Upper lobe of left lung (tissue), 6 donors: Measurements from ENCODE around the gene KLHL4. TPM values are rescaled to one million over a fixed set of nuclear protein-coding genes. Genes with fewer than 3 reads are reported as not detected.

Experiments used
- ATAC-seq, 2 donors: fragments of 200-7000 bp; cut with Tn5 transposase; one replicate each; pipeline ENCODE4 v1.9.1; 2022; ENCODE audit warnings: mild to moderate bottlenecking in 2 of 2, moderate library complexity in 2 of 2; ENCODE audit not compliant: low FRiP score in 2 of 2
- DNase-seq, 2 donors: peaks; one replicate each; pipeline ENCODE4 v3.0.0-alpha.2; 2019 to 2020
- H3K27ac ChIP-seq, 4 donors: fragments of 200-600 bp; sonication (generic); one replicate each; pipeline ENCODE4 v1.5.1; 2016 to 2019
- H3K27me3 ChIP-seq, 4 donors: fragments of 200-600 bp; sonication (generic); one replicate each; pipeline ENCODE4 v1.5.1; 2017 to 2019
- H3K36me3 ChIP-seq, 4 donors: fragments of 200-600 bp; sonication (generic); one replicate each; pipeline ENCODE4 v1.5.1; 2016 to 2019
- H3K4me1 ChIP-seq, 4 donors: fragments of 200-600 bp; sonication (generic); one replicate each; pipeline ENCODE4 v1.5.1; 2018 to 2019
- H3K4me3 ChIP-seq, 4 donors: fragments of 200-600 bp; sonication (generic); one replicate each; pipeline ENCODE4 v1.5.1; 2017 to 2019; ENCODE audit warnings: mild to moderate bottlenecking in 2 of 4, moderate library complexity in 1 of 4
- H3K9me3 ChIP-seq, 4 donors: fragments of 200-600 bp; sonication (generic); one replicate each; pipeline ENCODE4 v1.5.1; 2018 to 2019
- EP300 ChIP-seq, 4 donors: sonication (generic); formaldehyde crosslinking; IDR thresholded peaks; one replicate each; pipeline ENCODE4 v1.5.1; 2017; ENCODE audit warnings: antibody characterized with exemption in 4 of 4, control low read depth in 2 of 4
- POLR2A ChIP-seq, 4 donors: fragments of 450-650 bp; IDR thresholded peaks; one replicate each; pipeline ENCODE4 v1.5.1; 2016 to 2017; ENCODE audit warnings: antibody characterized with exemption in 4 of 4, mild to moderate bottlenecking in 2 of 4
- POLR2AphosphoS5 ChIP-seq, 2 donors: sonication (generic); formaldehyde crosslinking; IDR thresholded peaks; one replicate each; pipeline ENCODE4 v1.5.1; 2017; ENCODE audit warnings: antibody characterized with exemption in 2 of 2
- WGBS, 2 donors: methylation state at CpG; one replicate each; pipeline ENCODE4 v1.1.5; 2017 to 2018; 5-methylcytosine and 5-hydroxymethylcytosine counted together
- total RNA-seq, 6 donors: library from RNA; depleted of rRNA in 4 of 6; stranded (reverse); fragments of >200 nt in 4 of 6; gene quantifications; one replicate each; pipeline versions ENCODE4 v1.1.0 to v1.2.1, GENCODE V29; 2016 to 2021
- TF ChIP-seq, protein P1 (sequence below), 6 experiments: fragments of 450-650 bp in 4 of 6; fragments of 200-600 bp in 2 of 6; sonication (generic) in 2 of 6; IDR thresholded peaks; one replicate each; pipeline ENCODE4 v1.5.1; 2016 to 2019; ENCODE audit warnings: antibody characterized with exemption in 6 of 6
- donor health status: DM: no; HTN: no; CAD: no; lungs with moderate emphysema.
- donor health status: DM: no; HTN: yes; CAD: no; lungs with severe emphysema.

KLHL4 gene
- total RNA-seq, 6 donors from 2014 or later: under 0.01 to 2.4 (median 0.89) TPM; not detected in 1

DNA sequence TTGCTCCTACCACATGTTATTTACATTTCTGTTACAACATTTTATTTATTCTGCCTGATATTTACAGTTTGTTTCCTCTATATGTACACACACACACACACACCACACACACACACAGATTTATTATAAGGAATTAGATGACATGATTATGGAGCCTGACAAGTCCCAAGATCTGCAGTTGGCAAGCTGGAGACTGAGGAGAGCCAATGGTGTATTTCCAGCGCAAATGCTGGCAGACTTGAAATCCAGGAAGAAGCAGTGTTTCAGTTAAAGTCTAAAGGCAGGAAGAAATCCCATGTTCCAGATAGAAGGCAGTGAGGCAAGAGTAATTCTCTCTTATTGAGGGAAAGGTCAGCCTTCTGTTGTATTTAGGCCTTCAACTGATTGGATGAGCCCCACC, 1.8 kb upstream of the KLHL4 start:
- H3K36me3 ChIP-seq: no peaks in the 10 kb centered on the region
- H3K9me3 ChIP-seq: no peaks in the 10 kb centered on the region
- no peak overlapping the region for H3K4me3 ChIP-seq
- DNase-seq (no peak), ATAC-seq (no peak)
- no peaks in the 10 kb centered on the region for H3K4me1 ChIP-seq
- H3K27ac ChIP-seq: no peak overlapping the region
- H3K27me3 ChIP-seq: no peaks in the 10 kb centered on the region
- TF ChIP-seq EP300 (IDR thresholded peaks at IDR 0.05) (no peak), POLR2AphosphoS5 (IDR thresholded peaks at IDR 0.05) (no peak), POLR2A (IDR thresholded peaks at IDR 0.05) (no peak)
- TF ChIP-seq, protein P1, sequence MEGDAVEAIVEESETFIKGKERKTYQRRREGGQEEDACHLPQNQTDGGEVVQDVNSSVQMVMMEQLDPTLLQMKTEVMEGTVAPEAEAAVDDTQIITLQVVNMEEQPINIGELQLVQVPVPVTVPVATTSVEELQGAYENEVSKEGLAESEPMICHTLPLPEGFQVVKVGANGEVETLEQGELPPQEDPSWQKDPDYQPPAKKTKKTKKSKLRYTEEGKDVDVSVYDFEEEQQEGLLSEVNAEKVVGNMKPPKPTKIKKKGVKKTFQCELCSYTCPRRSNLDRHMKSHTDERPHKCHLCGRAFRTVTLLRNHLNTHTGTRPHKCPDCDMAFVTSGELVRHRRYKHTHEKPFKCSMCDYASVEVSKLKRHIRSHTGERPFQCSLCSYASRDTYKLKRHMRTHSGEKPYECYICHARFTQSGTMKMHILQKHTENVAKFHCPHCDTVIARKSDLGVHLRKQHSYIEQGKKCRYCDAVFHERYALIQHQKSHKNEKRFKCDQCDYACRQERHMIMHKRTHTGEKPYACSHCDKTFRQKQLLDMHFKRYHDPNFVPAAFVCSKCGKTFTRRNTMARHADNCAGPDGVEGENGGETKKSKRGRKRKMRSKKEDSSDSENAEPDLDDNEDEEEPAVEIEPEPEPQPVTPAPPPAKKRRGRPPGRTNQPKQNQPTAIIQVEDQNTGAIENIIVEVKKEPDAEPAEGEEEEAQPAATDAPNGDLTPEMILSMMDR (IDR thresholded peaks at IDR 0.05): no peak
- 57 to 75% methylated on average over 1 of the region's 1 CpG for WGBS, 2 donors

DNA sequence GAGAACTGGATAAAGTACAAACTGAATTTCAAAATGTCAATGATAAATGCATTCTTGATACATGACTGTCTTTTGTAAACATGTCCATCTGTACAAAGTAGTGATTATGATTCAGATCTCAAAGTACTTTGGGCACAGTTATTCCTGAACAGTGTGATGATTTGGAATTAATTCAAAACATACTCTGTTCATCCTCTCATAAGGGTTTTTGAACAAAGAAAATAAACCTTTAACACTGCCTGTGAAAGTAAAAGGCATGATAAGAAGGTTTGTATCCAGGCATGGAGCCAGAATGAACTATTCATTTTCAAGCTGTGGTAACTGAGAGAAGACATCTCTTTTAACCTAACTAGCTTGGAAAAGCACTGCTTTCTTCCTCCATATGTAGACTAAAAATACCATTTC, 883 bp upstream of the KLHL4 start:
- Histone ChIP-seq H3K27me3 (no peaks in the 10 kb centered on the region), H3K4me3 (no peak overlapping the region), H3K9me3 (no peaks in the 10 kb centered on the region), H3K36me3 (no peaks in the 10 kb centered on the region), H3K27ac (no peak overlapping the region), H3K4me1 (no peaks in the 10 kb centered on the region)
- ATAC-seq: no peak
- DNase-seq: no peak
- TF ChIP-seq POLR2AphosphoS5 (IDR thresholded peaks at IDR 0.05): no peak
- TF ChIP-seq POLR2A (IDR thresholded peaks at IDR 0.05): no peak
- TF ChIP-seq EP300 (IDR thresholded peaks at IDR 0.05): no peak
- TF ChIP-seq, protein P1 (IDR thresholded peaks at IDR 0.05): no peak

DNA sequence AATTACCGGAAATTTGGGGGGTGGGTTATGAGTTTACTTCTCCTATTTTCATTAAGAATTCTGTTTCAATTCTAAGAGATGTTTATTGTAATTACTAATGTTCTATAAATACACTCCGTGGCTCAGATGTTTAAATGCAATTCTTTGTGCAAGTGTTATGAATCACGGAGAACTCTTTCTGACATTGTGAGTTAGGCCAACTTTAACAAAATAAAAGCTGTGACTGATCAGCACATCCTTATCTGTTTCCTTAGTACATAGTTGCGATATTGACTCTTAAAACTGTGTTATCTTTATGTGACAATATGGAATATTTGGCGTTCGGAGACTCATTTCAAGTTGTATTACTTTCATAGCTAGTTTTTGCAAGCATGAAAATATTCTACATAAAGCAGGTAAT, 902 bp downstream of the KLHL4 start:
- ATAC-seq (no peak), DNase-seq (no peak)
- H3K4me3 ChIP-seq: peak overlapping the region in 2 of 4 donors; percentile 16 to 34
- H3K9me3 ChIP-seq: no peaks in the 10 kb centered on the region
- H3K36me3 ChIP-seq: no peaks in the 10 kb centered on the region
- no peaks in the 10 kb centered on the region for H3K27me3 ChIP-seq
- 14 to 45% methylated on average over 6 of the region's 6 CpGs for WGBS, 2 donors
- no peaks in the 10 kb centered on the region for H3K4me1 ChIP-seq
- TF ChIP-seq POLR2AphosphoS5 (IDR thresholded peaks at IDR 0.05): no peak
- no peak for TF ChIP-seq POLR2A (IDR thresholded peaks at IDR 0.05)
- TF ChIP-seq, protein P1 (IDR thresholded peaks at IDR 0.05): no peak
- TF ChIP-seq EP300 (IDR thresholded peaks at IDR 0.05): no peak
- H3K27ac ChIP-seq: no peak overlapping the region

DNA sequence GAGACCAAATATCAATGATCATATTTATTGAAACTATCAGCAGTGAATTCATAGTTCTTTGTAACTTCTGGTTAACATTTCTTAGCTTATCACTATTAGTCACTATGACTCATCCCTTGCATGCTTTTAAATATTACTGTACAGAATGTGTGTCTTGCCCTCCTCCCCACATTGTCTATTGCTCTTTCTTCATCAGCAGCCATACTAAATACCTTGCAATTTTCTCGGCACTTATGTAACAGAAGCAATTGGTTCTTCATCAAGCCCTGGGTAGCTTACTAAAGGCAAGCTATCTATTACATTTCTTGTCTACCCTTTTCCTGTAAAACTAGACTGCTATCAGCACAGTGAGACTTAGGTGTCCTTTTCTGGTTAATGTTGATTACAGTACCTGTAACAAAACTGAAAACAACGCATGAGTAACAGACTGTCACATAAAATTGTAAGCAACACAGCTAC, 8.2 kb downstream of the KLHL4 start:
- no peaks in the 10 kb centered on the region for H3K36me3 ChIP-seq
- H3K4me3 ChIP-seq: no peak overlapping the region
- no peak for TF ChIP-seq POLR2A (IDR thresholded peaks at IDR 0.05)
- TF ChIP-seq EP300 (IDR thresholded peaks at IDR 0.05): no peak
- TF ChIP-seq, protein P1 (IDR thresholded peaks at IDR 0.05): no peak
- no peak for TF ChIP-seq POLR2AphosphoS5 (IDR thresholded peaks at IDR 0.05)
- no peaks in the 10 kb centered on the region for H3K4me1 ChIP-seq
- DNase-seq (no peak), ATAC-seq (no peak)
- H3K27ac ChIP-seq: no peak overlapping the region
- no peaks in the 10 kb centered on the region for H3K27me3 ChIP-seq
- H3K9me3 ChIP-seq: no peaks in the 10 kb centered on the region
- WGBS, 2 donors: 83 to 85% methylated on average over 2 of the region's 2 CpGs

DNA sequence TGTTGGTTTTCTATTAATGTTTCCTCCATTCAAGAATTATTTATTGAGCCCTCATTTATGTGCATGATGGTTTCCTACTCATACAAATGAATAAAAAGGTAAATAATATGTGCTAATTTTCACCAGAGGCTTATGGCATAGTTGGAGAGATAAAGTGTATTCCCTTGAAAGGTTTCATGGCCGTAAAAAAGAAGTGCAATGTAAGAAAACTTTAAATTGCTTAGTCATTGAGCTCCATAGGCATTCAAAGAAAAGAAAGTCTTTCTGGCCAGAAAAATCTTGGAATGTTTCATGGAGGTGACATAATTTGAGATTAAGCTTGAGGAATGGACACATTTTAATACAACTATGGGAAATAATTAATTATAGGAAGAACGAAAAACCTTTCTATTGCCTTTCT, 8.7 kb downstream of the KLHL4 start:
- DNase-seq (no peak), ATAC-seq (no peak)
- no peaks in the 10 kb centered on the region for H3K9me3 ChIP-seq
- no peak overlapping the region for H3K4me3 ChIP-seq
- no peaks in the 10 kb centered on the region for H3K27me3 ChIP-seq
- TF ChIP-seq POLR2AphosphoS5 (IDR thresholded peaks at IDR 0.05): no peak
- H3K4me1 ChIP-seq: no peaks in the 10 kb centered on the region
- WGBS, 2 donors: 76 to 100% methylated on average over 2 of the region's 2 CpGs
- no peak overlapping the region for H3K27ac ChIP-seq
- H3K36me3 ChIP-seq: no peaks in the 10 kb centered on the region
